Thoracic aorta endothelial cell (primary cell): ENCODE data around the gene ZYX. TPM values are rescaled to one million over a fixed set of nuclear protein-coding genes. Genes with fewer than 3 reads are reported as not detected.

Source experiments
- small RNA-seq: library from RNA; depleted of rRNA; stranded (forward); fragments of <200 nt; gene quantifications from one replicate; pipeline ENCODE3, GENCODE V24; 2012
- total RNA-seq: library from RNA; depleted of rRNA; stranded (reverse); fragments of >200 nt; gene quantifications from 2 replicates; pipeline ENCODE4 v1.2.3, GENCODE V29; 2012

ZYX gene
- 78.3 and 95.2 TPM in 2 replicates for total RNA-seq

GRCh38 chr7:143380646-143381426, at the start of gene ZYX:
ZYX (plus strand) TSS chr7:143381345; CDS start chr7:143381572, 227 bp downstream.

GRCh38 chr7:143362131-143363015, 18.8 kb upstream of the ZYX start, which contains the start of gene FAM131B:
FAM131B (minus strand) TSS chr7:143362713; CDS start chr7:143362603, 110 bp downstream.

GRCh38 chr7:143408686-143409561, 27.8 kb downstream of the ZYX start, which contains the start of gene EPHA1:
EPHA1 (minus strand) TSS chr7:143408856; CDS start chr7:143408805, 51 bp downstream.

Small RNA genes lying within 50 kb of the gene (small RNA-seq; reads per million reads assigned to genes)
- gene MIR6892, result 2.2 reads per million, percentile 54 among the genes with 10 or more reads in this experiment

Other genes starting within 250 kb of the ZYX start
- gene PIP, start 249.3 kb upstream of the ZYX start, total RNA-seq, result not detected in 2 replicates
- gene TAS2R39, start 197.9 kb upstream of the ZYX start, total RNA-seq, result not detected in 2 replicates
- gene TAS2R40, start 159.3 kb upstream of the ZYX start, total RNA-seq, result not detected in 2 replicates
- gene GSTK1, start 117.9 kb upstream of the ZYX start, total RNA-seq, result 58.6 and 66.1 TPM in 2 replicates
- not detected in 2 replicates for gene TMEM139, start 96.4 kb upstream of the ZYX start, total RNA-seq
- 20.1 and 26.9 TPM in 2 replicates for gene CASP2, start 93.0 kb upstream of the ZYX start, total RNA-seq
- not detected in 2 replicates for gene CLCN1, start 65.2 kb upstream of the ZYX start, total RNA-seq
- gene FAM131B, start 18.6 kb upstream of the ZYX start, total RNA-seq, result 0.93 TPM in 2 replicates
- gene EPHA1, start 27.5 kb downstream of the ZYX start, total RNA-seq, result under 0.01 TPM in 1 of 2 replicates, not detected in the other
- gene TAS2R60, start 62.1 kb downstream of the ZYX start, total RNA-seq, result not detected in 2 replicates
- gene TAS2R41, start 96.5 kb downstream of the ZYX start, total RNA-seq, result not detected in 2 replicates
- not detected in 2 replicates for gene CTAGE15, start 190.5 kb downstream of the ZYX start, total RNA-seq
- 14.5 and 31.0 TPM in 2 replicates for gene TCAF2, start 239.6 kb downstream of the ZYX start, total RNA-seq